Measurements from ENCODE around the gene TMEM203.

DNA sequence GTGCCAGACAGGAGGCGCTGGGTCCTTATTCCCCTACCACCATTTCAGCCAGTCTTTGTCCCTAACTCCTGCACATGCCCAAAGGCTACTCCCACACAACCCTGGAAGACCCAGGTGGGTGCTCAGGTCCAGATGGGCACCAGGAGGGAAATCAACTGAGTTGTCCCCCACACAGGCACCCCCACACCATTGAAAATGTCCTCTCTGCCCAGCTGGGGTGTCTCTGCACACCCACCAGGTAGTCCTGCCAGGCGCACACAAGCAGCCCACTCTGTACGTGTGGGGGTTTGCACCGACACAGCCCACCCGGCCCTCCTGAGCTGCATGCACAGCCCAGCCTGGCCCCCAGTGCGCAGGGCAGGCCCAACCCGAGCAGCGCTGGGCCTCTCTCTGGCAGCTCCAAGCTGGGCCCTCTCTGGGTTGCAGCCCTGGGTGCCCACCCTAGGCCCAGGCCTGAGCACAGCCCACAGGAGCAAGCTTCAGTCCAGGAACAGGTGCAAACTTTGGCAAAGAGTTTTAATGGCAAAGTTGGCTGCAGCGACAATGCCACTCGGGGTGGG, 14.4 kb upstream of the TMEM203 start:
- TF ChIP-seq, protein P1, sequence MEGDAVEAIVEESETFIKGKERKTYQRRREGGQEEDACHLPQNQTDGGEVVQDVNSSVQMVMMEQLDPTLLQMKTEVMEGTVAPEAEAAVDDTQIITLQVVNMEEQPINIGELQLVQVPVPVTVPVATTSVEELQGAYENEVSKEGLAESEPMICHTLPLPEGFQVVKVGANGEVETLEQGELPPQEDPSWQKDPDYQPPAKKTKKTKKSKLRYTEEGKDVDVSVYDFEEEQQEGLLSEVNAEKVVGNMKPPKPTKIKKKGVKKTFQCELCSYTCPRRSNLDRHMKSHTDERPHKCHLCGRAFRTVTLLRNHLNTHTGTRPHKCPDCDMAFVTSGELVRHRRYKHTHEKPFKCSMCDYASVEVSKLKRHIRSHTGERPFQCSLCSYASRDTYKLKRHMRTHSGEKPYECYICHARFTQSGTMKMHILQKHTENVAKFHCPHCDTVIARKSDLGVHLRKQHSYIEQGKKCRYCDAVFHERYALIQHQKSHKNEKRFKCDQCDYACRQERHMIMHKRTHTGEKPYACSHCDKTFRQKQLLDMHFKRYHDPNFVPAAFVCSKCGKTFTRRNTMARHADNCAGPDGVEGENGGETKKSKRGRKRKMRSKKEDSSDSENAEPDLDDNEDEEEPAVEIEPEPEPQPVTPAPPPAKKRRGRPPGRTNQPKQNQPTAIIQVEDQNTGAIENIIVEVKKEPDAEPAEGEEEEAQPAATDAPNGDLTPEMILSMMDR (IDR thresholded peaks at IDR 0.05): no peak
- no peak for TF ChIP-seq POLR2A (IDR thresholded peaks at IDR 0.05)
